NCI-H2029 treated with DMSO at 0.1 percent for 48 hours (cell line): ENCODE results near the gene PLAAT5.

ENCODE experiments used
- DNase-seq: peaks from one replicate; lab custom pipeline; 2025; lab: John Stamatoyannopoulos, UW

Gene PLAAT5

GRCh38 chr11:63512816-63513215, 21.8 kb upstream of the PLAAT5 start:
- no peak for DNase-seq

GRCh38 chr11:63511048-63511748, 20.2 kb upstream of the PLAAT5 start:
- no peak for DNase-seq

GRCh38 chr11:63510360-63511047, 19.5 kb upstream of the PLAAT5 start:
- no peak for DNase-seq

GRCh38 chr11:63508745-63509144, 17.8 kb upstream of the PLAAT5 start:
- no peak for DNase-seq

GRCh38 chr11:63508009-63508408, 17.0 kb upstream of the PLAAT5 start:
- no peak for DNase-seq

- no peak for DNase-seq
Observed at GRCh38 chr11:63507511-63507910, 16.5 kb upstream of the PLAAT5 start.

- no peak for DNase-seq
Observed at GRCh38 chr11:63506876-63507275, 15.9 kb upstream of the PLAAT5 start.

GRCh38 chr11:63505857-63506528, 15.0 kb upstream of the PLAAT5 start, which contains the start of gene LGALS12:
Gene LGALS12 (plus strand): TSS chr11:63506084. CDS start chr11:63506459, 375 bp downstream.
- no peak for DNase-seq

GRCh38 chr11:63504933-63505586, 14.1 kb upstream of the PLAAT5 start:
- DNase-seq, result no peak

GRCh38 chr11:63504054-63504453, 13.1 kb upstream of the PLAAT5 start:
- DNase-seq, result no peak

- DNase-seq, result no peak
Observed at GRCh38 chr11:63503492-63503891, 12.5 kb upstream of the PLAAT5 start.

- DNase-seq, result no peak
Observed at GRCh38 chr11:63502252-63502820, 11.4 kb upstream of the PLAAT5 start.

GRCh38 chr11:63501236-63501635, 10.3 kb upstream of the PLAAT5 start:
- DNase-seq, result no peak

GRCh38 chr11:63499874-63500273, 8.9 kb upstream of the PLAAT5 start:
- no peak for DNase-seq

GRCh38 chr11:63494975-63495374, 4.0 kb upstream of the PLAAT5 start:
- no peak for DNase-seq

GRCh38 chr11:63493127-63493526, 2.2 kb upstream of the PLAAT5 start:
- DNase-seq, result no peak

- DNase-seq, result no peak
Observed at GRCh38 chr11:63492441-63492840, 1.5 kb upstream of the PLAAT5 start.

- DNase-seq, result no peak
Observed at GRCh38 chr11:63491636-63492372, 837 bp upstream of the PLAAT5 start.

GRCh38 chr11:63491240-63491587, 247 bp upstream of the PLAAT5 start:
- no peak for DNase-seq

GRCh38 chr11:63489879-63490278, 1.1 kb downstream of the PLAAT5 start:
- DNase-seq, result no peak

GRCh38 chr11:63488789-63489188, 2.2 kb downstream of the PLAAT5 start:
- DNase-seq, result no peak

- no peak for DNase-seq
Observed at GRCh38 chr11:63485777-63486176, 5.2 kb downstream of the PLAAT5 start.
